Stomach (tissue), 4 donors: ENCODE data around the gene ALPG.

ENCODE experiments used
- CTCF ChIP-seq, 7 experiments: fragments of 450-650 bp in 4 of 7; fragments of 200-600 bp in 3 of 7; sonication (generic) in 3 of 7; IDR thresholded peaks; one replicate each; pipeline ENCODE4 v1.5.1; 2016 to 2019; ENCODE audit warnings: antibody characterized with exemption in 7 of 7, control low read depth in 2 of 7, mild to moderate bottlenecking in 1 of 7
- EP300 ChIP-seq: sonication (generic); formaldehyde crosslinking; IDR thresholded peaks from one replicate; pipeline ENCODE4 v1.6.1; 2017; ENCODE audit warnings: antibody characterized with exemption
- POLR2A ChIP-seq, 4 donors: fragments of 450-650 bp; IDR thresholded peaks; one replicate each; pipeline ENCODE4 v1.6.1; 2016; ENCODE audit warnings: antibody characterized with exemption in 4 of 4, control low read depth in 2 of 4, mild to moderate bottlenecking in 1 of 4, moderate library complexity in 1 of 4
- POLR2AphosphoS5 ChIP-seq, 3 donors: sonication (generic); formaldehyde crosslinking; IDR thresholded peaks; one replicate each; pipeline ENCODE4 v1.6.1; 2016; ENCODE audit warnings: antibody characterized with exemption in 3 of 3

GRCh38 chr2:232410238-232410900 lies 3.7 kb downstream of the ALPG start:
- no peak for TF ChIP-seq CTCF (IDR thresholded peaks at IDR 0.05)
- TF ChIP-seq POLR2AphosphoS5 (IDR thresholded peaks at IDR 0.05) = no peak
- no peak for TF ChIP-seq POLR2A (IDR thresholded peaks at IDR 0.05)
- no peak for TF ChIP-seq EP300
